Activated CD8-positive, alpha-beta T cell treated with anti-CD3 and anti-CD28 coated beads, Interleukin-2, amount 10 ng/mL, durations not matched to agents 7 days and 5 days (primary cell): ENCODE measurements around the gene ATP8B1. TPM values are rescaled to one million over a fixed set of nuclear protein-coding genes. Genes with fewer than 3 reads are reported as not detected.
"Not testable (repeated sequence)": the region's sequence is repeated elsewhere in the genome, so short reads cannot be mapped to it uniquely, and the experiment has no call there.

Source experiments
- ATAC-seq: fragments of 150-1000 bp; cut with Tn5 transposase; one replicate; pipeline ENCODE4 v1.10.0; 2021; ENCODE audit warnings: moderate library complexity
- CTCF ChIA-PET: fragments of 350-600 bp; sonication (Branson Sonifier 250); formaldehyde crosslinking; loops from one replicate; lab custom pipeline; 2021; ENCODE audit warnings: antibody characterized with exemption; lab: Charles Lee
- POLR2A ChIA-PET: fragments of 350-600 bp; sonication (Branson Sonifier 250); formaldehyde crosslinking; loops from one replicate; lab custom pipeline; 2021; ENCODE audit warnings: antibody characterized with exemption; lab: Charles Lee
- DNase-seq: peaks from one replicate; pipeline ENCODE4 v3.0.0-alpha.2; 2020
- H3K27ac Mint-ChIP-seq: one replicate; pipeline ENCODE4 v1.8.0; 2021; ENCODE audit warnings: mild to moderate bottlenecking, mixed read lengths
- H3K27me3 Mint-ChIP-seq: one replicate; pipeline ENCODE4 v1.8.0; 2021; ENCODE audit warnings: low read depth, mixed read lengths
- H3K36me3 Mint-ChIP-seq: one replicate; pipeline ENCODE4 v1.8.0; 2021; ENCODE audit warnings: low read depth, mixed read lengths
- H3K4me1 Mint-ChIP-seq: one replicate; pipeline ENCODE4 v1.8.0; 2021; ENCODE audit warnings: low read depth, mixed read lengths
- H3K4me3 Mint-ChIP-seq: one replicate; pipeline ENCODE4 v1.8.0; 2021; ENCODE audit warnings: mild to moderate bottlenecking, mixed read lengths
- H3K9me3 Mint-ChIP-seq: one replicate; pipeline ENCODE4 v1.8.0; 2022; ENCODE audit warnings: mixed read lengths; ENCODE audit not compliant: insufficient read depth
- total RNA-seq, 2 experiments: library from RNA; stranded (reverse); gene quantifications; one replicate each; pipeline ENCODE4 v1.2.3, GENCODE V29; 2021

The ATP8B1 gene
- total RNA-seq, 2 experiments from 2014 or later = 0.16 TPM; not detected in 1

DNA sequence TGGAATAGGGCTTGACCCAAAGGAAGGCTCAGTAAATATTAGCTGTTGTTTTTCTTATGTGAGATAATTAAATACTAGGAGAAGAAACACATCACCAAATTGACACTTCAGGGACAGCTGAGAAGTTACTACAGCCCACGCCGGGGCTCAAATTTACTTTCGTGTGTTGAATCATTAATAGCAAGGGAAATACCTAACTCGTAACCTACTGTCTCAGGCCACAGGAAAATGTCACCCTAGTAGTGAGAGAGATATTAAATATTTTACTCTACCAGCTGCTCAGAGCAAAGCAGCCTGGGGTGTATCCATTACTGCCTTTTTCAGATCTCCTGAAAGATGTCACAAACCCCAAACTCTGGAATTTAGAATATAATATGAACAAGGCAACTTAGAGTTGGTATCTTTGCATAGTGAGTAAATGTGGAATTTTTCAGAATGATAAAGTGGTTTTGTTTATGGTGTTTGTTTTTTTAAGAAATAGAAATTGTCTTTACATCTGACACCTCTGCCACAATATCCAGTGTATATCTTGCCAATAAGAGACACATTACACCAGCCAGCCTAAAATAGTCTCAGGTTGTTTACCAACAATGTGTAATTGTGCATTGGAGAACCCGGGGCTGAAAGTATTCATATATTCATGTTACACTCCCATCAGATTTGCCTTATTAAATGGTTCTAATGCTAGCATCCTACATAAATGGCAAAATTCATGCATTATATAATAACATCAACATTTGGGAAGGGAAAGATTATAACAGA, 48.4 kb downstream of the ATP8B1 start:
- ChIA-PET CTCF (no interaction called here), POLR2A (no interaction called here)
- Mint-ChIP-seq H3K27ac (no peak overlapping the region), H3K9me3 (no peaks in the 10 kb centered on the region), H3K4me1 (peaks cover 12% of the 10 kb centered on the region), H3K36me3 (no peaks in the 10 kb centered on the region), H3K4me3 (no peak overlapping the region), H3K27me3 (peaks cover 4% of the 10 kb centered on the region)
- DNase-seq = no peak
- no peak for ATAC-seq

DNA sequence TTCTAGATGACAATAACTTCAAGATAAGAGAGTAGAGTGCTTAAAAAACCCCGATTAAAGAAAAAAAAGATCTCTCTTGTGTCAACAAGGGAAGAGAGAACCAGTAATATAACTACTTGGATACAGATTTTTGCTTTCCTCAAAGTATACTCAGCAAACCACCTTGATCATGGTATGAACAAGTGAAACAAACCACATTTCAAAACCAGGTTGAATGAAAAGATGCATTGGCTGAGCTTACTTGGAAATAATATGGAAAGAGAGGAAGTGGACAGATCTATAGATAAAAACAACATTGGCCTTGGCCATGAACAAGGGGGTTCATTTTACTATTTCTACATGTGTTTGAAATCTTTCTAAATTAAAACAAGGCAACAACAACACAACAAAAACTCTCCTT, 50.1 kb downstream of the ATP8B1 start:
- ChIA-PET POLR2A (interaction anchor here (0.7 kb wide), 1 partner anchor 207 kb away, joined by 3 read pairs; no protein-coding TSS in a partner anchor), CTCF (interaction anchor here (1.4 kb wide), 1 partner anchor 25 kb away, joined by 3 read pairs; no protein-coding TSS in a partner anchor)
- no peak overlapping the region for H3K27ac Mint-ChIP-seq
- H3K27me3 Mint-ChIP-seq = peaks cover 4% of the 10 kb centered on the region
- DNase-seq (no peak), ATAC-seq (peak; percentile 51)
- H3K36me3 Mint-ChIP-seq = no peaks in the 10 kb centered on the region
- peaks cover 12% of the 10 kb centered on the region for H3K4me1 Mint-ChIP-seq
- no peak overlapping the region for H3K4me3 Mint-ChIP-seq
- H3K9me3 Mint-ChIP-seq = no peaks in the 10 kb centered on the region

DNA sequence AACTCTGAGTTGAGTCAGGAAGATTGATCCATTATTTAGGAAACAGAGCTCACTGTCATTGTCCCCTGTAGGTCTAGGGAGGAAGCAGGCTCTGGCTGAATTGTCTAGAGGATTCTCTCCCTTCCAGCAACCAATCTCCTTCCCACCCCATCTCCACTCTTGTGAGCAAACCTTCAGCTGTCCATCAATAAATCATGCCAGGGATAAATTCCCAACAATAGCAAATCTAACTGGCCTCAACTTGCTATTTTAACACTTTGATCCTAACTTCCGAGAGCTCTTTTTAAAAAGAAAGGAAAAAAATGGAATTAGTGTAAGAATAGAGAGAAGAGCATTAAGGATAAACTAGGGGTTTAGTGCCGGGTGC, 53.5 kb downstream of the ATP8B1 start:
- Mint-ChIP-seq H3K27ac (no peak overlapping the region), H3K4me1 (peaks cover 12% of the 10 kb centered on the region), H3K36me3 (no peaks in the 10 kb centered on the region), H3K9me3 (no peaks in the 10 kb centered on the region), H3K4me3 (no peak overlapping the region), H3K27me3 (no peaks in the 10 kb centered on the region)
- DNase-seq (no peak), ATAC-seq (no peak)
- ChIA-PET POLR2A (no interaction called here), CTCF (interaction anchor here (1.1 kb wide), 1 partner anchor 133 kb away, joined by 3 read pairs; no protein-coding TSS in a partner anchor)

DNA sequence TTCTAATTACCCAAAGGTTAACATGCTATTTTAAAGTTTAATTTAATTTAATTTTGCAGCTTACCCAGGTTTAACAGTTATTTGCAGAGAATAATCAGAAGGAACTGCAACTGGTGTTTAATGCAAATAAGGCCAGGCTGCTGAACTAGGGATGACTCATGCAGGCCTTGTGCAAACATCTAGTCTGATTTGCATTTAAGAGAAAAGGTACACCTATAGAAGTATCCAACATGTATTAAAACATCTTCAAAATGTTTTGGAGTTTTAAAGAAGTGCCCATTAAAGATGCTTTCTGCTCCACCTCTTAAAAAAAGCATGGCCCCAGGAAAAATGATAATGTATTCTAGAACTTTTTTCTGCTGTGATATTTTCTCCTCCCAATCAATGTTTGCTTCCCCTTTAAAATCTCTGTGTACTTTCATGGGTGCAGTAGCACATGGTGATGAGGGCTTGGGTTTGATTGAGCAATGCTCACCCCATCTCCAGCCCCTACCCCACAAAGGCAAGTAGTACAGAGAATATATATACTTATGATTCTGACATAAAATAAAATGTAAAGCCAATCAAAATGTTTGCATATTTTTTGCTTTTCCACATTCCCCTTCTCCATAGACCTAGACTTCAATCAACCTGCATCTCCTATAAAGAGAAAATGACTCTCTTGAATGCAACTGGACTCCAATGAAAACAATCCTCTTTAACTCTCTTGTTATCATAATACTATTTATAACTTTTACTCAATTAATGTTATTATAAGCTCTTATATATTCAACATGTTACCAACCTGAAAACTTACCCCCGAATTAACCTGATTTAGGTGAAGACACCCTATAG, 54.1 kb downstream of the ATP8B1 start:
- ChIA-PET CTCF (interaction anchor here (1.1 kb wide), 1 partner anchor 133 kb away, joined by 3 read pairs; no protein-coding TSS in a partner anchor), POLR2A (no interaction called here)
- ATAC-seq = no peak
- H3K27ac Mint-ChIP-seq = no peak overlapping the region
- no peak overlapping the region for H3K4me3 Mint-ChIP-seq
- H3K27me3 Mint-ChIP-seq = no peaks in the 10 kb centered on the region
- H3K36me3 Mint-ChIP-seq = no peaks in the 10 kb centered on the region
- no peak for DNase-seq
- peaks cover 12% of the 10 kb centered on the region for H3K4me1 Mint-ChIP-seq
- no peaks in the 10 kb centered on the region for H3K9me3 Mint-ChIP-seq

DNA sequence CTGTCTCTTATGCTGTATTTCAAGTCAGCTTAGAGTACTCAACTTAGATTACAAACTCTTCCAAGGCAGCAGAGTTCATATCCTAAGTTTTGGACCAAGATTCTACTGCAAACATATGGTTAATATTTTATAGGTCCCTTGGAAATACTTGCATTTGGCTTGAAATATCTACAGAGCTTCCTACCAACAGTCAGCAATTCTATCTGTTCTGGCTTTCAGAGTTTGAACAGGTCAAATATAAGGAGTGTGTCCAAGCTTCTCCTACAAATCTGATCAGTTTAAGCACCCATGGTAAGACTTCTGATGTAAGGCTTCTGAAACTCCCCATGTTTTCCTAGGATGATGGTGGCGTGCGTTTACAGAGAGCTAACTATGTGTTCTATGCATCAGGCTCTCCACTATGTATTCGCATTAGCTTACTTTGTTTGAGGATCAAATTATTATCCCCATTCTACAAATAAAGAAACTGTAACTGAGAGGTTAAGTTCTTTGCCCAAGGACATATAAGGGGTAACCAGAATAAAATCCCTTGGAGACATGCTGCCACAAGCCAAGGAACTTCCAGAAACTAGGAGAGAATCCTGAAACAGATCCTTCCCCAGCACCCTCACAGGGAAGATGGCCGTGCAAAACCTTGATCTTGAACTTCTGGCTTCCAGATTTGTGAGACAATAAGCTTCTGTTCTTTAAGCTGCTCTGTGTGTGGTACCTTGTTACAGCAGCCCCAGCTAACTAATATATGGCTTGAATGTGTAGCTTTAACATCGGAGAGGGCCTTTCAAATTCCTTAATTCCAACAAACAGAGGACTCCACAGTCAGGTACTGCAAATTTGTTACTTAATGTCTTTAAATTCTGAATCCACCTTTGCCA, 55.1 kb downstream of the ATP8B1 start:
- Mint-ChIP-seq H3K4me3 (no peak overlapping the region), H3K27ac (no peak overlapping the region), H3K27me3 (no peaks in the 10 kb centered on the region), H3K4me1 (peaks cover 8% of the 10 kb centered on the region), H3K9me3 (no peaks in the 10 kb centered on the region), H3K36me3 (no peaks in the 10 kb centered on the region)
- CTCF ChIA-PET = no interaction called here
- POLR2A ChIA-PET = no interaction called here
- no peak for DNase-seq
- no peak for ATAC-seq

DNA sequence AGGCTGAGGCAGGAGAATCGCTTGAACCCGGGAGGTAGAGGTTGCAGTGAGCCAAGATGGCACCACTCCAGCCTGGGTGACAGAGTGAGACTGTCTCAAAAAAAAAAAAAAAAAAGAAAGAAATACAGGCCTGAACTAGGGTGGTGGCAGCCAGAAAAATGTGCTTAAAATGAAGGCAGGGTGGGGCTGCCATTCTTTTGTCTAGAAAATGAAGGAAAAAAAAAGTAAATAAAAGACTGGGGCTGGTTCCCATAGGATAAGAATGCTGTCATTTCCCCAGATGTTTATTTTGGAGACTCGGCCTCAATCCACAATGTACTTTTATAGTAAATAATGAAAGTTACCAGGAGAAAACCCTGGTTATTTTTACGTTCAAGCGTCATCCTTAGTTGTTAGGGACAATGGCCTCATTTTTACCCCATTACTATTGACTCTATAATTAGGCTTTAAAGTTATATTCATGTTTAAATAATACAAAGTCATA, 58.9 kb downstream of the ATP8B1 start:
- DNase-seq (no peak), ATAC-seq (no peak)
- Mint-ChIP-seq H3K27ac (no peak overlapping the region), H3K4me1 (no peaks in the 10 kb centered on the region), H3K9me3 (no peaks in the 10 kb centered on the region), H3K36me3 (peaks cover under 1% of the 10 kb centered on the region), H3K4me3 (no peak overlapping the region), H3K27me3 (no peaks in the 10 kb centered on the region)
- ChIA-PET POLR2A (no interaction called here), CTCF (no interaction called here)

DNA sequence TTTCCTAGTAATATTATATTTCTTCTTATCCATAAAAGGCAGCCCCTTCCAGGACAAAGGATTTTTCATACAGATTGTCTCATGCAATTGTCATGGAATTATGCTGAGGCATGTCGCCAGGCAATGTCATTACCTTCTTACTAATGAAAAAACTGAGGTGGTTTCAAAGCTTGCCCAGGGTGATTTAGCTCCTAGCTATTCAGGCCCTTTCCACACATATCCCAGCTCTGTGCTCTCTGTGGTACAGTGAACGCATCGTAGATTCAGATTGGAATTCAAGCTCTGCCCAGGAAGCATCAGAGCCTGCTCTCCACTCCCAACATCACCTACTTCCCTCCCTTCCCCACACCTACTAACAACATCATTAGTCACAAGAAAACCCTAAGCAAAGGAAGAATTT, 60.1 kb downstream of the ATP8B1 start:
- Mint-ChIP-seq H3K4me3 (no peak overlapping the region), H3K4me1 (no peaks in the 10 kb centered on the region), H3K9me3 (no peaks in the 10 kb centered on the region), H3K36me3 (peaks cover 2% of the 10 kb centered on the region), H3K27ac (no peak overlapping the region), H3K27me3 (no peaks in the 10 kb centered on the region)
- ChIA-PET CTCF (no interaction called here), POLR2A (no interaction called here)
- DNase-seq (no peak), ATAC-seq (no peak)

DNA sequence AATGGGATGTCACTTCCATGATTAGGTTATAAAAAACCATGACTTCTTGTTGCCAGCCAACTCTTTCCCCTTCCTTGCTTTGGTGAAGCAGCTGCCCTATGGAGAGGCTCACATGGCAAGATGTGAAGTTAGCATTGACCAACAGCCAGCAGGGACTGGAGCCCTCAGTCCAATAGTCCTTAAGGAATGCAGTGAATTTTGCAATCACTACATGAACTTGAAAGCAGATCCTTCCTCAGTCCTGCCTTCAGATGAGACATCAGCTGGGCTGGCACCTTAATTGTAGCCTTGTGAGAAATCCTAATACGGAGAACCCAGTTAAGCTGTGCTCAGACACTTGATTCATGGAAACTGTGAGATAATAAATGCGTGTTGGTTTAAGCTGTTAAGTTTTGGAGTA, 61.8 kb downstream of the ATP8B1 start:
- H3K27ac Mint-ChIP-seq = no peak overlapping the region
- peaks cover 2% of the 10 kb centered on the region for H3K36me3 Mint-ChIP-seq
- POLR2A ChIA-PET = no interaction called here
- no peak overlapping the region for H3K4me3 Mint-ChIP-seq
- no peaks in the 10 kb centered on the region for H3K9me3 Mint-ChIP-seq
- no peaks in the 10 kb centered on the region for H3K4me1 Mint-ChIP-seq
- ATAC-seq (no peak), DNase-seq (no peak)
- no peaks in the 10 kb centered on the region for H3K27me3 Mint-ChIP-seq
- CTCF ChIA-PET = no interaction called here

DNA sequence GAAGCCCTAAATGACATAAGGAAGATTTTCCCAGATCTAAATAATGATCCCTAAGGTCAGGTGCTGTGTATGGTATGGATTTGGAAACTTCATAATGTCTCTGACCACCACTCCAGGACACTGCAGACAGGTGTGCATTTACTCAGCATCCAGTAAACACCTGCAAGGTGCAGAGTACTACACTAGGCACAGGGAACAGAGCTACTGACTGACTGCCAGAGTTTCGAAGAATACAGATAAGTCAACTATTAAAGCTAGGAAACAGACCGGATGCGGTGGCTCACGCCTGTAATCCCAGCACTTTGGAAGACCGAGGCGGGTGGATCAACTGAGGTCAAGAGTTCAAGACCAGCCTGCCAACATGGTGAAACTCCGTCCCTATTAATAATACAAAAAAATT, 65.0 kb downstream of the ATP8B1 start:
- no peaks in the 10 kb centered on the region for H3K27me3 Mint-ChIP-seq
- no peak overlapping the region for H3K4me3 Mint-ChIP-seq
- no peak overlapping the region for H3K27ac Mint-ChIP-seq
- H3K36me3 Mint-ChIP-seq = peaks cover 2% of the 10 kb centered on the region
- no peak for ATAC-seq
- ChIA-PET CTCF (no interaction called here), POLR2A (no interaction called here)
- DNase-seq = no peak
- H3K4me1 Mint-ChIP-seq = no peaks in the 10 kb centered on the region
- no peaks in the 10 kb centered on the region for H3K9me3 Mint-ChIP-seq

DNA sequence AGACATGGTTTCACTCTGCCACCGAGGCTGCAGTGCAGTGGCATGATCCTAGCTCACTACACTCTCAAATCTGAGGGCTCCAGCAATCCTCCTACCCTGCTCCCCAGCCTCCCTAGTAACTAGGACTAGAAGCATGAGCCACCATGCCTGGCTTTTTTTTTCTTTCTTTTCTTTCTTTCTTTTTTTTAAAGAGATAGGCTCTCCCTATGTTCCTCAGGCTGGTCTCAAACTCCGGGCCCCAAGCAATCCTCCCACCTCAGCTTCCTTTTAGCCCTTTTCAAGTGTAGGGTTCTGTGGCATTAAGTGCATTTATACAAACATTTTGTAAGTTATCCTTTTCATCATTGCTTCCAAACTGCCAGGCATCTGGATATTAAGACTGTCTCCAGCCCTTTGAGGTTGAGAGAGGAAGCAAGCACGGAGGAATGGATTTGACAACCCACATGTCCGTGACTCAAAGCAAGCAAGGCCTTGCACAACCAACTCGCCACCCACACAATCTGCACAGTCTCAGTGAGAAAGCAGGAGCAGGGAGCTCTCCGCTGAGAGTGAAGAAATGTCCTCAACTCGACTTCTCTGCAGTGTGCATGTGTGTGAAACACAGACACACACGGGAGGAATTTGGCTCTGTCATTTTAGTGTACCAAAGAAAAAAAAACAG, 65.6 kb downstream of the ATP8B1 start:
- Mint-ChIP-seq H3K9me3 (no peaks in the 10 kb centered on the region), H3K27ac (no peak overlapping the region), H3K36me3 (peaks cover 2% of the 10 kb centered on the region), H3K27me3 (no peaks in the 10 kb centered on the region), H3K4me1 (no peaks in the 10 kb centered on the region), H3K4me3 (no peak overlapping the region)
- ATAC-seq (no peak), DNase-seq (no peak)
- ChIA-PET POLR2A (no interaction called here), CTCF (no interaction called here)

DNA sequence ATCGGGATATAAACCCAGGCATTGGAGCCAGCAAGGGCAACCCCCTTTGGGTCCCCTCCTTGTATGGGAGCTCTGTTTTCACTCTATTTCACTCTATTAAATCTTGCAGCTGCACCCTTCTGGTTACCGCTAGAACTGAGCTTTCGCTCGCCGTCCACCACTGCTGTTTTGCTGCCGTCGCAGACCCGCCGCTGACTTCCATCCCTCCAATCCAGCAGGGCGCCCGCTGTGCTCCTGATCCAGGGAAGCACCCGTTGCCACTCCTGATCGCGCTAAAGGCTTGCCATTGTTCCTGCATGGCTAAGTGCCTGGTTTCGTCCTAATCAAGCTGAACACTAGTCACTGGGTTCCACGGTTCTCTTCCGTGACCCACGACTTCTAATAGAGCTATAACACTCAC, 68.1 kb downstream of the ATP8B1 start:
- H3K9me3 Mint-ChIP-seq, ATAC-seq, CTCF ChIA-PET, H3K4me1 Mint-ChIP-seq, H3K36me3 Mint-ChIP-seq, H3K27ac Mint-ChIP-seq, H3K27me3 Mint-ChIP-seq, DNase-seq, POLR2A ChIA-PET, H3K4me3 Mint-ChIP-seq: not testable (repeated sequence)
